ENCODE results near the gene ATG2B.
A peak's percentile ranks its signal among the peaks of the same experiment; 100 is the strongest.

The ATG2B gene

GRCh38 chr14:96235426-96235825 is 127.7 kb downstream of the ATG2B start:
- no peak for DNase-seq (ENCODE audit: low spot score)
- Histone ChIP-seq H3K79me1 (ENCODE audit: low read depth, low read length) (no peaks in the 10 kb centered on the region), H4K91ac (ENCODE audit: low read depth, low read length, poor library complexity) (no peak overlapping the region), H2AK5ac (ENCODE audit: low read depth, low read length) (no peak overlapping the region), H4K8ac (ENCODE audit: low read depth, low read length) (no peak overlapping the region), H3K27me3 (ENCODE audit: control insufficient read depth in 3 of 3, insufficient read depth in 3 of 3, low read depth in 1 of 3, low read length in 3 of 3) (peaks cover 0 to 17% (median 0%) of the 10 kb centered on the region in 3 experiments), H3K4ac (ENCODE audit: low read length) (no peak overlapping the region), H3K14ac (ENCODE audit: low read length) (no peak overlapping the region), H3K18ac (ENCODE audit: low read length) (no peak overlapping the region), H2BK12ac (ENCODE audit: low read length) (no peak overlapping the region), H3K23ac (ENCODE audit: low read depth, low read length, poor library complexity) (no peak overlapping the region), H3K9me3 (replicated peaks in 1 of 2; ENCODE audit: control insufficient read depth in 2 of 2, insufficient read depth in 1 of 2, low read depth in 1 of 2, low read length in 2 of 2) (no peaks in the 10 kb centered on the region), H2BK5ac (ENCODE audit: low read length) (no peak overlapping the region), H2BK120ac (ENCODE audit: low read depth, low read length) (no peak overlapping the region), H3K4me2 (ENCODE audit: insufficient read depth, low read length, poor library complexity, severe bottlenecking) (no peak overlapping the region), H2BK15ac (ENCODE audit: low read length) (no peak overlapping the region), H3K27ac (replicated peaks; ENCODE audit: low read length) (no peak overlapping the region), H2AFZ (ENCODE audit: low read length) (no peak overlapping the region), H3K4me1 (ENCODE audit: control insufficient read depth in 2 of 2, insufficient read depth in 1 of 2, low read depth in 1 of 2, low read length in 2 of 2) (peaks cover 0 to 7% of the 10 kb centered on the region in 2 donors), H3K9ac (ENCODE audit: low read depth, low read length, poor library complexity) (no peak overlapping the region), H3K4me3 (ENCODE audit: low read length in 2 of 2) (peak overlapping the region in 1 of 2 donors; percentile 43), H3K36me3 (replicated peaks in 1 of 2; ENCODE audit: control insufficient read depth in 2 of 2, insufficient read depth in 2 of 2, low read length in 2 of 2) (no peaks in the 10 kb centered on the region)
- no CpG with 5 or more reads among the region's 4 CpGs for WGBS, 2 donors (ENCODE audit: extremely low coverage in 2 of 2, insufficient read length in 2 of 2, insufficient replicate concordance in 1 of 2)

- no peak overlapping the region for H2BK120ac ChIP-seq (ENCODE audit: low read depth, low read length)
- no CpG with 5 or more reads among the region's 3 CpGs for WGBS, 2 donors (ENCODE audit: extremely low coverage in 2 of 2, insufficient read length in 2 of 2, insufficient replicate concordance in 1 of 2)
- no peak overlapping the region for H2BK5ac ChIP-seq (ENCODE audit: low read length)
- no peaks in the 10 kb centered on the region for H3K36me3 ChIP-seq (replicated peaks in 1 of 2; ENCODE audit: control insufficient read depth in 2 of 2, insufficient read depth in 2 of 2, low read length in 2 of 2)
- H2AK5ac ChIP-seq (ENCODE audit: low read depth, low read length): peak overlapping the region; percentile 6
- no peak overlapping the region for H4K91ac ChIP-seq (ENCODE audit: low read depth, low read length, poor library complexity)
- H3K9me3 ChIP-seq (replicated peaks in 1 of 2; ENCODE audit: control insufficient read depth in 2 of 2, insufficient read depth in 1 of 2, low read depth in 1 of 2, low read length in 2 of 2): peaks cover 0 to 2% of the 10 kb centered on the region in 2 donors
- H3K4me3 ChIP-seq (ENCODE audit: low read length in 2 of 2): no peak overlapping the region
- no peak overlapping the region for H3K23ac ChIP-seq (ENCODE audit: low read depth, low read length, poor library complexity)
- no peak overlapping the region for H4K8ac ChIP-seq (ENCODE audit: low read depth, low read length)
- H2BK15ac ChIP-seq (ENCODE audit: low read length): no peak overlapping the region
- H2AFZ ChIP-seq (ENCODE audit: low read length): no peak overlapping the region
- peaks cover 0 to 7% of the 10 kb centered on the region in 2 donors for H3K4me1 ChIP-seq (ENCODE audit: control insufficient read depth in 2 of 2, insufficient read depth in 1 of 2, low read depth in 1 of 2, low read length in 2 of 2)
- no peak overlapping the region for H2BK12ac ChIP-seq (ENCODE audit: low read length)
- no peak overlapping the region for H3K14ac ChIP-seq (ENCODE audit: low read length)
- no peak overlapping the region for H3K18ac ChIP-seq (ENCODE audit: low read length)
- H3K4me2 ChIP-seq (ENCODE audit: insufficient read depth, low read length, poor library complexity, severe bottlenecking): no peak overlapping the region
- no peak overlapping the region for H3K4ac ChIP-seq (ENCODE audit: low read length)
- H3K27ac ChIP-seq (replicated peaks; ENCODE audit: low read length): no peak overlapping the region
- no peak overlapping the region for H3K9ac ChIP-seq (ENCODE audit: low read depth, low read length, poor library complexity)
- H3K27me3 ChIP-seq (ENCODE audit: control insufficient read depth in 3 of 3, insufficient read depth in 3 of 3, low read depth in 1 of 3, low read length in 3 of 3): peaks cover 0 to 17% (median 0%) of the 10 kb centered on the region in 3 experiments
- H3K79me1 ChIP-seq (ENCODE audit: low read depth, low read length): no peaks in the 10 kb centered on the region
- DNase-seq (ENCODE audit: low spot score): no peak
Observed at GRCh38 chr14:96233661-96234060, 129.5 kb downstream of the ATG2B start.

- Histone ChIP-seq H2BK12ac (ENCODE audit: low read length) (no peak overlapping the region), H2BK15ac (ENCODE audit: low read length) (no peak overlapping the region)
Observed at GRCh38 chr14:96232506-96232905, 130.6 kb downstream of the ATG2B start.

GRCh38 chr14:96231526-96232130 is 131.5 kb downstream of the ATG2B start:
- Histone ChIP-seq H2AK5ac (ENCODE audit: low read depth, low read length) (no peak overlapping the region), H3K27ac (replicated peaks; ENCODE audit: low read length) (no peak overlapping the region), H3K9me3 (replicated peaks in 1 of 2; ENCODE audit: control insufficient read depth in 2 of 2, insufficient read depth in 1 of 2, low read depth in 1 of 2, low read length in 2 of 2) (peaks cover 0 to 5% of the 10 kb centered on the region in 2 donors), H3K4me2 (ENCODE audit: insufficient read depth, low read length, poor library complexity, severe bottlenecking) (no peak overlapping the region), H2AFZ (ENCODE audit: low read length) (no peak overlapping the region), H3K4me1 (ENCODE audit: control insufficient read depth in 2 of 2, insufficient read depth in 1 of 2, low read depth in 1 of 2, low read length in 2 of 2) (peaks cover 0 to 9% of the 10 kb centered on the region in 2 donors), H3K23ac (ENCODE audit: low read depth, low read length, poor library complexity) (no peak overlapping the region), H3K79me1 (ENCODE audit: low read depth, low read length) (no peaks in the 10 kb centered on the region), H2BK15ac (ENCODE audit: low read length) (no peak overlapping the region), H3K36me3 (replicated peaks in 1 of 2; ENCODE audit: control insufficient read depth in 2 of 2, insufficient read depth in 2 of 2, low read length in 2 of 2) (no peaks in the 10 kb centered on the region), H3K9ac (ENCODE audit: low read depth, low read length, poor library complexity) (no peak overlapping the region), H4K8ac (ENCODE audit: low read depth, low read length) (no peak overlapping the region), H2BK5ac (ENCODE audit: low read length) (no peak overlapping the region), H2BK12ac (ENCODE audit: low read length) (no peak overlapping the region), H3K18ac (ENCODE audit: low read length) (no peak overlapping the region), H2BK120ac (ENCODE audit: low read depth, low read length) (no peak overlapping the region), H3K4me3 (ENCODE audit: low read length in 2 of 2) (no peak overlapping the region), H3K27me3 (ENCODE audit: control insufficient read depth in 3 of 3, insufficient read depth in 3 of 3, low read depth in 1 of 3, low read length in 3 of 3) (peaks cover 0 to 17% (median 0%) of the 10 kb centered on the region in 3 experiments), H3K14ac (ENCODE audit: low read length) (no peak overlapping the region), H3K4ac (ENCODE audit: low read length) (no peak overlapping the region), H4K91ac (ENCODE audit: low read depth, low read length, poor library complexity) (no peak overlapping the region)
- no peak for DNase-seq (ENCODE audit: low spot score)
- WGBS, 2 donors (ENCODE audit: extremely low coverage in 2 of 2, insufficient read length in 2 of 2, insufficient replicate concordance in 1 of 2): no CpG with 5 or more reads among the region's 12 CpGs

More at GRCh38 chr14:96232506-96232905, 130.6 kb downstream of the ATG2B start:
- Histone ChIP-seq H2AK5ac (ENCODE audit: low read depth, low read length) (no peak overlapping the region), H2BK5ac (ENCODE audit: low read length) (no peak overlapping the region), H3K79me1 (ENCODE audit: low read depth, low read length) (no peaks in the 10 kb centered on the region), H3K36me3 (replicated peaks in 1 of 2; ENCODE audit: control insufficient read depth in 2 of 2, insufficient read depth in 2 of 2, low read length in 2 of 2) (no peaks in the 10 kb centered on the region), H2BK120ac (ENCODE audit: low read depth, low read length) (no peak overlapping the region), H3K18ac (ENCODE audit: low read length) (no peak overlapping the region), H3K23ac (ENCODE audit: low read depth, low read length, poor library complexity) (no peak overlapping the region), H4K91ac (ENCODE audit: low read depth, low read length, poor library complexity) (no peak overlapping the region), H3K14ac (ENCODE audit: low read length) (no peak overlapping the region), H4K8ac (ENCODE audit: low read depth, low read length) (no peak overlapping the region), H2AFZ (ENCODE audit: low read length) (no peak overlapping the region), H3K9ac (ENCODE audit: low read depth, low read length, poor library complexity) (no peak overlapping the region), H3K27ac (replicated peaks; ENCODE audit: low read length) (no peak overlapping the region), H3K4me1 (ENCODE audit: control insufficient read depth in 2 of 2, insufficient read depth in 1 of 2, low read depth in 1 of 2, low read length in 2 of 2) (peaks cover 0 to 7% of the 10 kb centered on the region in 2 donors), H3K9me3 (replicated peaks in 1 of 2; ENCODE audit: control insufficient read depth in 2 of 2, insufficient read depth in 1 of 2, low read depth in 1 of 2, low read length in 2 of 2) (peaks cover 0 to 3% of the 10 kb centered on the region in 2 donors), H3K4ac (ENCODE audit: low read length) (no peak overlapping the region), H3K4me2 (ENCODE audit: insufficient read depth, low read length, poor library complexity, severe bottlenecking) (no peak overlapping the region), H3K4me3 (ENCODE audit: low read length in 2 of 2) (no peak overlapping the region), H3K27me3 (ENCODE audit: control insufficient read depth in 3 of 3, insufficient read depth in 3 of 3, low read depth in 1 of 3, low read length in 3 of 3) (peaks cover 0 to 17% (median 0%) of the 10 kb centered on the region in 3 experiments)
- WGBS, 2 donors (ENCODE audit: extremely low coverage in 2 of 2, insufficient read length in 2 of 2, insufficient replicate concordance in 1 of 2): no CpG with 5 or more reads among the region's 11 CpGs
- DNase-seq (ENCODE audit: low spot score): peak; percentile 30

Measured in neuronal stem cell (in vitro differentiated cells).